NT2/D1 (cell line): Measurements from ENCODE around the gene POLR1B.

Source experiments
- SUZ12 ChIP-seq: IDR thresholded peaks from 2 replicates; pipeline ENCODE4 v1.6.1; 2011; ENCODE audit not compliant: insufficient read length, insufficient read depth; ENCODE audit errors: extremely low read depth
- YY1 ChIP-seq: IDR thresholded peaks from 2 replicates; pipeline ENCODE4 v1.6.1; 2011; ENCODE audit not compliant: insufficient read length, insufficient read depth

- TF ChIP-seq YY1 (no peak), SUZ12 (no peak)
Observed at GRCh38 chr2:112622528-112622849, 80.2 kb downstream of the POLR1B start.
